Fibroblast of the aortic adventitia (primary cell): ENCODE measurements around the gene ARFGAP1. TPM values are rescaled to one million over a fixed set of nuclear protein-coding genes. Genes with fewer than 3 reads are reported as not detected.

Experiments
- DNase-seq: peaks from one replicate; pipeline ENCODE4 v3.0.0-alpha.2; 2010; ENCODE audit warnings: low read depth
- H3K4me3 ChIP-seq: 2 replicates; pipeline ENCODE4 v1.5.1; 2011; ENCODE audit warnings: low read depth, mild to moderate bottlenecking, control low read depth, low read length, moderate library complexity
- total RNA-seq: library from RNA; depleted of rRNA; stranded (reverse); fragments of >200 nt; gene quantifications from 2 replicates; pipeline ENCODE4 v1.2.3, GENCODE V29; 2012; ENCODE audit warnings: low replicate concordance
- TF ChIP-seq, protein P1 (sequence below): IDR thresholded peaks from 2 replicates; pipeline ENCODE4 v1.5.1; 2011; ENCODE audit warnings: mild to moderate bottlenecking, low read length, control low read depth, inconsistent platforms; ENCODE audit not compliant: insufficient read depth

ARFGAP1 gene
- total RNA-seq, 1 donor: 45.5 TPM

DNA sequence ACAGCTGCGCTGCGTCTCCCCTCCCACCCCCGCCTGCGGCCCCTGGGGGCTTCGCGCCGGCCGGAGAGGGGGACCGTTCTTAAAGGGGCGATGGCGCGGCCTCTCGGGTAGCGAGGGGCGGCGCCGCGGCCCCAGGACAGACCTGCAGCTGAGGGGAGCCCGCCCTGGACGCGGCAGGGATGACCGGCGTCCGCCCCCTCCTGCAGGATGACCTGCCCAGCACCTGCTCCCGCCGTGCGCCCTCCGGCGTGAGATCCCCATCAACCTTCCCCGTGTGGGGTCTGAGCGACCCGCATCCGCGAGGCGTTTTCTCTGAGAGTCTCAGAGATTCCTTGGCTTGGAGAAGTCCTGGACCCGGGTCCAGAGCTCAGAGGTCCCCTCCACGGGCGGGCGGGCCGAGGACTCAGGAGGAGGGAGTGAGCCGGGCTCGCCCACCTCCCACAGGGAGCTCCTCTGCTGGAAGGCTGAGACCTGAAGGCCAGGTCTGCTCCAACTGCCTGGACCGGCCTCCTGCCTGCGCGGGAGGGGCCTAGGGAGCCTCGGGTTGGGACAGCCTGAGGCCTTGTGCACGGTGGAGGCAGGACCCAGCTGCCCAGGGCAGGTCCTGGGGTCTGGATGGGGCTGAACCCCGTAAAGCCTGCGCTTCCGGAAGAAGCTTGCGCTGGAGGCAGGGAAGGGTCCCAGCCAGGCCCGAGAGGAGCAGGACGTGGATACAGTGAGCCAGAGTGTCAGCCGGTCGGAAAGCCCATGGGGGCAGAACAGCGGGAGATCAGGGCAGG is 17.8 kb upstream of the ARFGAP1 start:
- TF ChIP-seq, protein P1, sequence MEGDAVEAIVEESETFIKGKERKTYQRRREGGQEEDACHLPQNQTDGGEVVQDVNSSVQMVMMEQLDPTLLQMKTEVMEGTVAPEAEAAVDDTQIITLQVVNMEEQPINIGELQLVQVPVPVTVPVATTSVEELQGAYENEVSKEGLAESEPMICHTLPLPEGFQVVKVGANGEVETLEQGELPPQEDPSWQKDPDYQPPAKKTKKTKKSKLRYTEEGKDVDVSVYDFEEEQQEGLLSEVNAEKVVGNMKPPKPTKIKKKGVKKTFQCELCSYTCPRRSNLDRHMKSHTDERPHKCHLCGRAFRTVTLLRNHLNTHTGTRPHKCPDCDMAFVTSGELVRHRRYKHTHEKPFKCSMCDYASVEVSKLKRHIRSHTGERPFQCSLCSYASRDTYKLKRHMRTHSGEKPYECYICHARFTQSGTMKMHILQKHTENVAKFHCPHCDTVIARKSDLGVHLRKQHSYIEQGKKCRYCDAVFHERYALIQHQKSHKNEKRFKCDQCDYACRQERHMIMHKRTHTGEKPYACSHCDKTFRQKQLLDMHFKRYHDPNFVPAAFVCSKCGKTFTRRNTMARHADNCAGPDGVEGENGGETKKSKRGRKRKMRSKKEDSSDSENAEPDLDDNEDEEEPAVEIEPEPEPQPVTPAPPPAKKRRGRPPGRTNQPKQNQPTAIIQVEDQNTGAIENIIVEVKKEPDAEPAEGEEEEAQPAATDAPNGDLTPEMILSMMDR: no peak
- no peak for DNase-seq
- H3K4me3 ChIP-seq: no peak overlapping the region

DNA sequence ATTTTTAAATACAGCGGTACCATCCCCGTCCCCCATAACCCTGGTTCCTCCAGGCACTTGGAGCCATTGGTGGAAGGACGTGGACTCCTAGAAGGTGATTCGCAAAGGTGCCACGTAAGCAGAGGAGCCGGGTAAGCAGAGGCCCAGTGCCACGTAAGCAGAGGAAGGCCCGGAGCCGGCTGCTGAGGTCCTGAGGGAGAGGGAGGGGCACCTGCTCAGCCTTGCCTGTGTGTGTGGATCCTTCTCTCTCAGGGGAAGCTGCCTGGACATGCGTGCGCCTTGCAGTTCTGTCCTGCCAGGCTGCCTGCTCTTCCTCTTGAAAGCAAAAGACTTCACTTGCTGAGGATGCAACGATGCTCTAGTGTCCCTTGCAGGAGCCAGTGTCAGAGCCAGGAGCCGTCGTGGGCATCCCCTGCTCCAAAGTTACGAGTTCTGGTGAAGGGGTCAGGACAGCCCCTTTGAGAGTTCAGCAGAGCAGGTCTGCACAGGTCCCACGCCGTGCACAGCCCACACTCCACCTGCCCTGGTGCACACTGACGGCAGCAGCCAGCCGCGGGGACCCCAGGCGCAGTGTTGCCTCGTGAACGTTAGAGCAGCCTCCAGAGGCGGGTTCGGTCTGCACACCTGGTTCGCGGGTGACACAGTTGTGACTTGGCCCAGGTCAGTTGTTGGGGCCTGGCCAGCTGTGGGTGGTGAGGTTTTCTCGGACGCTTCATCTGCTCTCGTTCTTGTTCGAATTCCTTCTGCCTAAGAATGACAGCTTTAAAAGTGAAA is 16.5 kb upstream of the ARFGAP1 start:
- no peak overlapping the region for H3K4me3 ChIP-seq
- TF ChIP-seq, protein P1: no peak
- DNase-seq: no peak

DNA sequence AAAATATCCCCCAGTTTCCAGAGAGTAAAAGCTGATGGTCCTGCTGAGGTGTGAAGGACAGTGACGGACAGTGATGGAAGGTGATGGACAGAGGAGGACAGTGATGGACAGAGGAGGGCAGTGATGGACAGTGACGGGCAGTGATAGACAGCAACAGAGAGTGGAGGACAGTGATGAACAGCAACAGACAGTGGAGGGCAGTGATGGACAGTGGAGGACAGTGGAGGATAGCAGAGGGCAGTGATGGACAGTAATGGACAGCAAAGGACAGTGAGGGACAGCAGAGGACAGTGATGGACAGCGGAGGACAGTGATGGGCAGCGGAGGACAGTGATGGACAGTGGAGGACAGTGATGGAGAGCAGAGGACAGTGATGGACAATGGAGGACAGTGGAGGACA is 15.7 kb upstream of the ARFGAP1 start:
- TF ChIP-seq, protein P1: no peak
- DNase-seq: no peak
- H3K4me3 ChIP-seq: no peak overlapping the region

DNA sequence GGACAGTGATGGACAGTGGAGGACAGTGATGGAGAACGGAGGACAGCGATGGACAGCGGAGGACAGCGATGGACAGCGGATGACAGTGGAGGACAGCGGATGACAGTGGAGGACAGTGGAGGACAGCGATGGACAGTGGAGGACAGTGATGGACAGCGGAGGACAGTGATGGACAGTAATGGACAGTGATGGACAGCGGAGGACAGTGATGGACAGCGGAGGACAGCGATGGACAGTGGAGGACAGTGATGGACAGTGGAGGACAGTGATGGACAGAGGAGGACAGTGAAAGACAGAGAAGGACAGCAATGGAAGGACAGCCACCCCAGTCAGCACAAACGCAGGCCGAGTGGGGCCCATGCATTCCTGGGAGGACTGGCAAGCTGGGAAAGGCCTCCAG is 15.0 kb upstream of the ARFGAP1 start:
- DNase-seq: no peak
- TF ChIP-seq, protein P1: no peak
- H3K4me3 ChIP-seq: no peak overlapping the region

DNA sequence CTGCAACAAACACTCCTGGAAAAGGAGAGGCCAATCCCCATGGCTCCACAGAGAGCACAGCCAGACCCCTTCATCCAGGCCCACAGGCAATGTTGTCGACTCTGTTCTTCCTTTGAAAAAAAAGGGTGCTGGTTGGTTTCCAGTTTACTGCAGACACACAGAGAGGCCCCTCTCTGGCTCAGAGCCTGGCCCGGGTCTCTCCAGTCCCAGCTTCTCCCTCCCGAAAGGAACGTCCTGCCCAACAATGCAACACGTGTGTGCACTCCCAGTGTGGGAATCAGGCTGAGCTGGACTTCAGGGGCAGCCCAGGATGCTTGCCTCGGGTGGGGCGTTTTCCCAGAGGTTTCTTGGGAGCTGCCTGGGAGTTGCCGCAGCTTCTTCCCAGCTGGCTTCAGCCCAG is 13.8 kb upstream of the ARFGAP1 start:
- TF ChIP-seq, protein P1: no peak
- DNase-seq: peak; percentile 12
- H3K4me3 ChIP-seq: no peak overlapping the region

DNA sequence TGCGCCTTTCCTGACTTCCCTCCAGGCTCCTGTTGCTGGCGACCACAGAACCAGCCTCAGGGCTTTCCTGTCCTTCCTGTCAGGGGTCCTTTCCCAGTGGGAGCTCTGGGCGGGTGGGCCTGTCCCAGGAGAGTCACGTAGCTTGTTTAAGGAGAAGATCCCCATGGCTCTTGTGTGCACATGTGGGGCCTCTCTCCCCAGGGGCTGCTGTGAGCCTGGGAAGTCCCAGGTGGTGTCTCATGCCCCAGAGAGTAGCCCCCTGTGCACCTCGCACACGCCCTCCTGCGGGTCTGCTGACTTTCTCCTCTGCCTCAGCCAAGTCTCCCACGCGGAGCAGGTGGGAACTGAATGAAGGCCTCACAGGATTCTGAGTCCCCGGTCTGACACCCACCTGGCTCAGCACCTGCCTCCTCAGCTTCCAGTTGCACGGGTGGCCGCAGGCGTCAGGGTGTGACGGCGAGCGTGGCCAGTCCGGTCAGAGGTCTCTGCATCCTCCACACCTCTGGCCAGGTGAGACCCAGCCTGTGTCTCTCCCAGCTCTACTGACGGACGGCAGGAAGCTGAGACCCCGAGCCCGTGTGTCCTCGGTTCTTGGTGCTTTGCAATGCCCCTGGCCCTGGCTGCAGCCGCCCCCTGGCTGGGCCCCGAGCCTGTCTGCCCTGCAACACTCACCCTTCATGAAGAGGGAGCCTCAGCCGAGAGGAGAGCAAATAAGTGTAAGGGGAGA is 12.7 kb upstream of the ARFGAP1 start:
- TF ChIP-seq, protein P1: no peak
- no peak overlapping the region for H3K4me3 ChIP-seq
- DNase-seq: no peak
